Gastroesophageal sphincter (tissue), 4 donors: ENCODE measurements around the gene CAPZA2. TPM values are rescaled to one million over a fixed set of nuclear protein-coding genes. Genes with fewer than 3 reads are reported as not detected.
"Not testable (repeated sequence)": the region's sequence is repeated elsewhere in the genome, so short reads cannot be mapped to it uniquely, and the experiment has no call there.

ENCODE experiments used
- ATAC-seq: fragments of 150-250 bp; one replicate; pipeline ENCODE4 v1.9.1; 2016; ENCODE audit warnings: mild to moderate bottlenecking, moderate library complexity
- H3K27ac ChIP-seq, 4 donors: fragments of 200-600 bp; sonication (generic) in 3 of 4; 1 replicate in 3 of 4; 2 replicates in 1 of 4; pipeline ENCODE4 v1.5.1; 2016 to 2019
- H3K27me3 ChIP-seq: fragments of 200-600 bp; sonication (generic); one replicate; pipeline ENCODE4 v1.5.1; 2019
- H3K36me3 ChIP-seq, 2 donors: fragments of 200-600 bp; sonication (generic); one replicate each; pipeline ENCODE4 v1.5.1; 2019; ENCODE audit warnings: control low read depth in 1 of 2
- H3K4me1 ChIP-seq, 3 donors: fragments of 200-600 bp; sonication (generic); 1 replicate in 2 of 3; 2 replicates in 1 of 3; pipeline ENCODE4 v1.5.1; 2016 to 2019; ENCODE audit warnings: control low read depth in 2 of 3
- H3K4me3 ChIP-seq, 2 donors: fragments of 200-600 bp; sonication (generic); one replicate each; pipeline ENCODE4 v1.5.1; 2019; ENCODE audit warnings: mild to moderate bottlenecking in 1 of 2, moderate library complexity in 1 of 2
- H3K9me3 ChIP-seq, 3 donors: fragments of 200-600 bp; sonication (generic); one replicate each; pipeline ENCODE4 v1.5.1; 2017 to 2019; ENCODE audit warnings: control low read depth in 2 of 3
- EP300 ChIP-seq: sonication (generic); formaldehyde crosslinking; IDR thresholded peaks from one replicate; pipeline ENCODE4 v1.6.1; 2017; ENCODE audit warnings: antibody characterized with exemption, mild to moderate bottlenecking
- POLR2A ChIP-seq, 2 donors: fragments of 450-650 bp; IDR thresholded peaks; one replicate each; pipeline ENCODE4 v1.6.1; 2017; ENCODE audit warnings: antibody characterized with exemption in 2 of 2, mild to moderate bottlenecking in 2 of 2, moderate library complexity in 1 of 2
- POLR2AphosphoS5 ChIP-seq: sonication (generic); formaldehyde crosslinking; IDR thresholded peaks from one replicate; pipeline ENCODE4 v1.6.1; 2017; ENCODE audit warnings: antibody characterized with exemption
- WGBS, 2 donors: methylation state at CpG; one replicate each; pipeline ENCODE4 v1.1.5; 2018; ENCODE audit warnings: low coverage in 1 of 2; 5-methylcytosine and 5-hydroxymethylcytosine counted together
- total RNA-seq, 4 donors: library from RNA; depleted of rRNA; stranded (reverse); fragments of >200 nt; gene quantifications; one replicate each; pipeline ENCODE4 v1.1.0, GENCODE V29; 2016
- TF ChIP-seq, protein P1 (sequence below), 4 experiments: fragments of 200-600 bp in 2 of 4; fragments of 450-650 bp in 2 of 4; sonication (generic) in 1 of 4; IDR thresholded peaks; one replicate each; pipeline ENCODE4 v1.5.1; 2017 to 2019; ENCODE audit warnings: antibody characterized with exemption in 4 of 4, mild to moderate bottlenecking in 2 of 4, moderate library complexity in 2 of 4

Gene CAPZA2
- total RNA-seq, 4 donors from 2014 or later: 171 to 275 (median 201) TPM

DNA sequence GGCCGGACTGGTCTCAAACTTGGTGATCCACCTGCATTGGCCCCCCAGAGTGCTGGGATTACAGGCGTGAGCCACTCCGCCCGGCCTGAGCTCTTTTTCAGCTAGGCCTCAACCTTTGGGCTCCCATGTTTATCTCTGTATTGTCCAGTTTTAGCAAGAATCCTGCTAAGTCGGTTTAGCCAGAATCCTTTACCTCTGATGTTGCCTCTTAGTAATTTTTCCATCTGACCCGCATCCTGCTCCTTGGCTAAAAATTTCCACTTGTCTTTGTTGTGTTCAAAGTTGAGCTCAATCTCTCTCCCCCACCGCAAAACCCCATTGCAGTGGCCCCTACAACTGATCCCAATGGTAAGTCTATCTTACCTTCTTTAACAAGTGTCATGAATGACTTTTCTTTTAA is 70.2 kb downstream of the CAPZA2 start:
- Histone ChIP-seq H3K4me3 (no peak overlapping the region), H3K9me3 (no peaks in the 10 kb centered on the region), H3K36me3 (no peaks in the 10 kb centered on the region), H3K4me1 (no peaks in the 10 kb centered on the region), H3K27me3 (peaks cover 13% of the 10 kb centered on the region), H3K27ac (no peak overlapping the region)
- TF ChIP-seq POLR2AphosphoS5 (no peak), POLR2A (IDR thresholded peaks at IDR 0.05) (no peak), EP300 (no peak)
- TF ChIP-seq, protein P1, sequence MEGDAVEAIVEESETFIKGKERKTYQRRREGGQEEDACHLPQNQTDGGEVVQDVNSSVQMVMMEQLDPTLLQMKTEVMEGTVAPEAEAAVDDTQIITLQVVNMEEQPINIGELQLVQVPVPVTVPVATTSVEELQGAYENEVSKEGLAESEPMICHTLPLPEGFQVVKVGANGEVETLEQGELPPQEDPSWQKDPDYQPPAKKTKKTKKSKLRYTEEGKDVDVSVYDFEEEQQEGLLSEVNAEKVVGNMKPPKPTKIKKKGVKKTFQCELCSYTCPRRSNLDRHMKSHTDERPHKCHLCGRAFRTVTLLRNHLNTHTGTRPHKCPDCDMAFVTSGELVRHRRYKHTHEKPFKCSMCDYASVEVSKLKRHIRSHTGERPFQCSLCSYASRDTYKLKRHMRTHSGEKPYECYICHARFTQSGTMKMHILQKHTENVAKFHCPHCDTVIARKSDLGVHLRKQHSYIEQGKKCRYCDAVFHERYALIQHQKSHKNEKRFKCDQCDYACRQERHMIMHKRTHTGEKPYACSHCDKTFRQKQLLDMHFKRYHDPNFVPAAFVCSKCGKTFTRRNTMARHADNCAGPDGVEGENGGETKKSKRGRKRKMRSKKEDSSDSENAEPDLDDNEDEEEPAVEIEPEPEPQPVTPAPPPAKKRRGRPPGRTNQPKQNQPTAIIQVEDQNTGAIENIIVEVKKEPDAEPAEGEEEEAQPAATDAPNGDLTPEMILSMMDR (IDR thresholded peaks at IDR 0.05): no peak
- ATAC-seq: no peak
- 93 to 97% methylated on average over 3 to 5 of the region's 7 CpGs for WGBS, 2 donors

DNA sequence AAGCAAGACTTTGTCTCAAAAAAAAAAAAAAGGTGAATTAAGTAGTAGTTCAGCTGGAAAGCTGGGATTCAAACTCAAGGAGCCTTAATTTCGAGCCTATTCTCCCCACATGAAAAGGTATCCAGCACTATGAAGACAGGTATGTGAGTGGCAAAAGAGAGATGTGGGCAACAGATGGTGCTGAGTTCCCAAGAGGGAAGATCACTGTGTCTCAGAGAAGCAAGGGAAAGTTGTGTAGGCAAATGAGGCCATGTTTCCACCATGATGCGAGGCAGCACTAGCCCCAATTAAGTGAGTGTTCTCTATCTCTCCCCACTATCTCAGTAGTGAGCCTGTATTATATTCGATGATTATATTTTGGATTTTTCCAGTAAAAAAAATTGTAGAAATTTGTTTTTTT is 71.1 kb downstream of the CAPZA2 start:
- TF ChIP-seq POLR2AphosphoS5 (no peak), POLR2A (IDR thresholded peaks at IDR 0.05) (no peak), EP300 (no peak)
- TF ChIP-seq, protein P1 (IDR thresholded peaks at IDR 0.05): no peak
- Histone ChIP-seq H3K27me3 (peaks cover 13% of the 10 kb centered on the region), H3K9me3 (no peaks in the 10 kb centered on the region), H3K4me1 (no peaks in the 10 kb centered on the region), H3K4me3 (no peak overlapping the region), H3K36me3 (no peaks in the 10 kb centered on the region), H3K27ac (no peak overlapping the region)
- no peak for ATAC-seq
- WGBS, 2 donors: 90 to 100% methylated on average over 3 of the region's 3 CpGs

DNA sequence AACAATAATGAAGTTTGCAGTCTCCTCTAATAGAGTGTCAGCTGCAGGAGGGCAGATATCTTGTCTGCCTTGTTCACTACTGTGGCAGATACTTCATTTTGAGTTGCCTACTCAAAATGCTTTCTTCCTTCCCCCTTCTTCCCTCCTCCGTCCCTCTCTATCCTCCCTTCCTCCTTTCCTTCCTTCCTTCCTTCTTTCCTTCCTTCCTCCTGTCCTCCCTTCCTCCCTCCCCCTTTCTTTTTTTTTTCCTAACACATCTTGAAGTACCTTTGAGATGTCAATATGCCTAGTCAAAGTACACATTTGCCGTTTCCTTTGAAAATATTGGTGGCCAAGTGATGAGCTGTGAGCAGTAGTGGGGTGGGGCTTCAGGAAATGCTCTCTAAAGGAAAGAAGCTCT is 72.2 kb downstream of the CAPZA2 start:
- no peaks in the 10 kb centered on the region for H3K4me1 ChIP-seq
- H3K36me3 ChIP-seq: no peaks in the 10 kb centered on the region
- H3K27ac ChIP-seq: no peak overlapping the region
- H3K4me3 ChIP-seq: no peak overlapping the region
- TF ChIP-seq POLR2A (IDR thresholded peaks at IDR 0.05): no peak
- no peak for TF ChIP-seq EP300
- TF ChIP-seq, protein P1 (IDR thresholded peaks at IDR 0.05): no peak
- no peak for TF ChIP-seq POLR2AphosphoS5
- H3K9me3 ChIP-seq: no peaks in the 10 kb centered on the region
- peaks cover 4% of the 10 kb centered on the region for H3K27me3 ChIP-seq
- 73 to 82% methylated on average over 2 of the region's 2 CpGs for WGBS, 2 donors
- ATAC-seq: no peak

DNA sequence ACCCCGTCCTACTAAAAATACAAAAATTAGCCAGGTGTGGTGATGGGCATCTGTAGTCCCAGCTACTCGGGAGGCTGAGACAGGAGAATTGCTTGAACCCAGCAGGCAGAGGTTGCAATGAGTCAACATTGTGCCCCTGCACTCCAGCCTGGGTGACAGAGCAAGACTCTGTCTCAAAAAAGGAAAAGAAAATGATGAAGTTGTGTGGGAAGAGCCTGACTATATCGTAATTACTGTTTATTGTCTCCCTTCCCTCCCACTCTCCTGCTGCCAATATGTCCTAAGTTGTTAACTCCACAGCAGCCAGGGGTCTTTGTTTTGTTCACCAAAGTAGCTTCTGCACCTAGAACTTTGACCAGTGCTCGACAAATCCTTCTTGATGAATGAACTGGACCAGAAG is 74.5 kb downstream of the CAPZA2 start:
- 81 to 85% methylated on average over 4 of the region's 4 CpGs for WGBS, 2 donors
- not testable (repeated sequence) for H3K4me1 ChIP-seq, H3K36me3 ChIP-seq, ATAC-seq, H3K9me3 ChIP-seq, H3K4me3 ChIP-seq, H3K27ac ChIP-seq, H3K27me3 ChIP-seq

DNA sequence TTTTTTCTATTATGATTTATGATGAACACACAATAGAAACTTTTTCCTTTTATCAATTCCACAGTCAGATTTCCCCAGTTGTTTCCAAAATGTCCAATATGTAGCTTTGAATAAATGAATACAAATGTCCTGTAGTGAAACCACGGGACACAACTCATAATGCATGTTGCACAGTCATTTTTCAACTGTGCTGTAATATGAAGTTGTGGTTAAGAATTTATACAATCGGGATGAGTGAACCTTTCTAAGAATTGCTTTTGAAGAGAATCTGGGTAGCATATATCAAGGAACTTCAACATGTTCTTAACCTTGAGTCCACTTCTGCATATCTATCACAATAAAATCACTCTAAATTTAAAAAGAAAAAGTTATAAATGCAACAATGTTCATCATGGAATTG is 76.3 kb downstream of the CAPZA2 start:
- Histone ChIP-seq H3K27ac (no peak overlapping the region), H3K9me3 (no peaks in the 10 kb centered on the region), H3K27me3 (peaks cover 4% of the 10 kb centered on the region), H3K4me1 (peaks cover 0 to 6% (median 0%) of the 10 kb centered on the region in 3 donors), H3K4me3 (no peak overlapping the region), H3K36me3 (no peaks in the 10 kb centered on the region)
- no peak for ATAC-seq
- WGBS, 2 donors: 93 to 100% methylated on average over 2 of the region's 2 CpGs
- TF ChIP-seq, protein P1 (IDR thresholded peaks at IDR 0.05): no peak
- TF ChIP-seq POLR2A (IDR thresholded peaks at IDR 0.05) (no peak), POLR2AphosphoS5 (no peak), EP300 (no peak)
